Measurements from ENCODE around the gene SAMD11.

SAMD11 gene

DNA sequence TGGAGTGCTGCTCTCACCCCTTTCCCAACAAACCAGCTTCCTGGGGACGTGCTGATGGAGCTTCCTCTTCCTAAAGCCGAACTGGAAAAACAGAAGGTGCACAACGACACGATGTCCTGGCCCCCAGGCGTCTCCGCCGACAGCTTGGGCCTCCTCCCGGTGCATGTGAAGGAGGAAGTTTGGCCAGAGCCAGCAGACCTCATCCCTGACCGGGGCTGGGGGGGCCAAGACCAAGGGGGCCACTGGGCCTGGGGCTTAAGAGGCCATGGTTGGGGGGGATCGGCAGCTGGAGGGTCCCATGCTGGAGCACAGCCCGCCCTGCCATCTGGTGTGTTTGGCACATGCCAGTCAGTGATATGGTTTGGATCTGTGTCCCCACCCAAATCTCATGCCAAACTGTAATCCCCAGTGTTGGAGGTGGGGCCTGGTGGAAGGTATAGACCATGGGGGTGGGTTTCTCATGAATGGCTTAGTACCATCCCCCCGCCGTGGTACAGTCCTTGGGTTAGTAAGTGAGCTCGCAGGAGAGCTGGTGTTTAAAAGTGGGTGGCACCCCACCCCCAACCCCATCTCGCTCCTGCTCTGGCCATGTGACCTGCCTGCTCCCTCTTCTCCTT, 69.8 kb downstream of the SAMD11 start:
- no peak for DNase-seq (ENCODE audit: low read depth in 2 of 2)

Measured in stimulated activated CD8-positive, alpha-beta memory T cell treated with anti-CD3 and anti-CD28 coated beads, Interleukin-15, amount 100 ng/mL, for 48 hours (primary cell).